K562 (cell line): ENCODE results near the gene HP1BP3. TPM values are rescaled to one million over a fixed set of nuclear protein-coding genes. Genes with fewer than 3 reads are reported as not detected.

ENCODE experiments used
- ATAC-seq: fragments of 200-7000 bp; cut with Tn5 transposase; 3 replicates; pipeline ENCODE4 v1.9.1; 2020; ENCODE audit warnings: moderate library complexity
- BruUV-seq: library from RNA; stranded (reverse); fragments of 400-500 nt; replicated peaks from 2 replicates; lab custom pipeline; 2021; lab: Mats Ljungman, UMichigan
- CTCF ChIA-PET: fragments of 300-600 bp; formaldehyde crosslinking; extraction: SDS; loops from one replicate; lab custom pipeline; 2021; ENCODE audit warnings: low intra/inter-chr PET ratio; lab: Yijun Ruan, JAX
- POLR2A ChIA-PET: fragments of 300-600, 350-650 bp; sonication (Branson Sonifier 250); formaldehyde crosslinking; extraction: SDS; loops from one replicate; lab custom pipeline; 2021; ENCODE audit warnings: antibody characterized with exemption, inconsistent platforms; lab: Yijun Ruan, JAX
- DNase-seq, 4 experiments: peaks; one replicate each; pipeline versions ENCODE4 v3.0.0 to v3.0.0-alpha.2; 2011 to 2018; ENCODE audit warnings: low spot score in 3 of 4, mixed read lengths in 3 of 4; ENCODE audit errors: extremely low read depth in 1 of 4
- FAIRE-seq: peaks from 2 replicates; lab custom pipeline; 2011; peaks lifted over from hg19 to GRCh38; lab: Jason Lieb, UNC
- H2AFZ ChIP-seq: 2 replicates; pipeline ENCODE4 v1.6.0; 2011; ENCODE audit warnings: low read depth, low read length, control low read depth, inconsistent platforms
- H3K27ac ChIP-seq: fragments of 200-600 bp; 3 replicates; pipeline ENCODE4 v1.8.0; 2011; ENCODE audit warnings: low read depth, mild to moderate bottlenecking, control low read depth, inconsistent platforms, low read length, moderate library complexity, mixed read lengths; ENCODE audit errors: extremely low read depth
- H3K27me3 ChIP-seq, 2 experiments: fragments of 300-600 bp in 1 of 2; 2 replicates in 1 of 2; 3 replicates in 1 of 2; pipeline versions ENCODE4 v1.6.0 to v1.8.0; 2011; ENCODE audit warnings: inconsistent platforms in 2 of 2, low read length in 2 of 2, mild to moderate bottlenecking in 1 of 2, mixed read lengths in 1 of 2, moderate library complexity in 1 of 2; ENCODE audit not compliant: control insufficient read depth in 2 of 2, insufficient read depth in 2 of 2
- H3K36me3 ChIP-seq: fragments of 300-600 bp; 3 replicates; pipeline ENCODE4 v1.8.0; 2011; ENCODE audit warnings: mild to moderate bottlenecking, low read length, inconsistent platforms; ENCODE audit not compliant: control insufficient read depth, insufficient read depth
- H3K4me1 ChIP-seq, 2 experiments: fragments of 200-600 bp in 1 of 2; replicated peaks in 1 of 2; 2 replicates in 1 of 2; 3 replicates in 1 of 2; pipeline versions ENCODE4 v1.5.1 to v1.8.0; 2011; ENCODE audit warnings: inconsistent platforms in 2 of 2, low read length in 2 of 2, mild to moderate bottlenecking in 1 of 2, mixed read lengths in 1 of 2, moderate library complexity in 1 of 2; ENCODE audit not compliant: control insufficient read depth in 2 of 2, insufficient read depth in 2 of 2
- H3K4me2 ChIP-seq: 2 replicates; pipeline ENCODE4 v1.6.1; 2011; ENCODE audit warnings: low read length, control low read depth, inconsistent platforms, mixed read lengths; ENCODE audit not compliant: insufficient read depth
- H3K4me3 ChIP-seq: fragments of 200-600 bp; sonication (generic), shearing (Covaris generic); 2 replicates; pipeline ENCODE4 v1.5.1; 2016; ENCODE audit warnings: control low read depth, inconsistent platforms
- H3K79me2 ChIP-seq: fragments of 200-600 bp; 3 replicates; pipeline ENCODE4 v1.8.0; 2011; ENCODE audit warnings: low read length, inconsistent platforms; ENCODE audit not compliant: control insufficient read depth, insufficient read depth
- H3K9ac ChIP-seq, 2 experiments: 2 replicates each; pipeline versions ENCODE4 v1.6.0 to v1.6.1; 2011; ENCODE audit warnings: low read depth in 2 of 2, low read length in 2 of 2, control low read depth in 1 of 2, inconsistent platforms in 1 of 2, mild to moderate bottlenecking in 1 of 2, mixed read lengths in 1 of 2; ENCODE audit not compliant: insufficient read depth in 1 of 2
- H3K9me1 ChIP-seq: one replicate; pipeline ENCODE4 v1.6.0; 2011; ENCODE audit warnings: inconsistent platforms, mild to moderate bottlenecking, low read length, moderate library complexity; ENCODE audit not compliant: control insufficient read depth, insufficient read depth
- H3K9me3 ChIP-seq: replicated peaks from 2 replicates; pipeline ENCODE4 v1.5.1; 2011; ENCODE audit warnings: low read depth, low read length, inconsistent platforms; ENCODE audit not compliant: control insufficient read depth, insufficient read depth
- H4K20me1 ChIP-seq: replicated peaks from 2 replicates; pipeline ENCODE4 v1.6.1; 2011; ENCODE audit warnings: low read length, inconsistent platforms, mixed read lengths; ENCODE audit not compliant: control insufficient read depth, insufficient read depth
- AFF1 ChIP-seq, 2 experiments: fragments of 450-650 bp; IDR thresholded peaks; 2 replicates each; pipeline ENCODE4 v1.6.1; 2018; ENCODE audit warnings: mild to moderate bottlenecking in 2 of 2, low read depth in 1 of 2; ENCODE audit not compliant: partially characterized antibody in 2 of 2
- BRF2 ChIP-seq: IDR thresholded peaks from 3 replicates; pipeline ENCODE4 v1.6.1; 2011; ENCODE audit warnings: borderline replicate concordance, mild to moderate bottlenecking; ENCODE audit not compliant: insufficient read length, insufficient read depth
- ETS1 ChIP-seq: conservative IDR thresholded peaks from 2 replicates; pipeline ENCODE4 v1.6.1; 2011; ENCODE audit warnings: low read depth, mild to moderate bottlenecking, low read length; ENCODE audit not compliant: control insufficient read depth
- NCOA4 ChIP-seq: fragments of 450-650 bp; IDR thresholded peaks from 2 replicates; pipeline ENCODE4 v1.6.1; 2018; ENCODE audit warnings: mild to moderate bottlenecking; ENCODE audit not compliant: partially characterized antibody
- SAP30 ChIP-seq: fragments of 200-600 bp; sonication (generic); IDR thresholded peaks from 2 replicates; pipeline ENCODE4 v1.6.1; 2012; ENCODE audit warnings: borderline replicate concordance, low read depth, mild to moderate bottlenecking, moderate library complexity, low read length, control low read depth, inconsistent platforms; ENCODE audit not compliant: insufficient read depth, poor library complexity, severe bottlenecking
- THRAP3 ChIP-seq: fragments of 450-650 bp; IDR thresholded peaks from 2 replicates; pipeline ENCODE4 v1.6.1; 2016; ENCODE audit warnings: mild to moderate bottlenecking, inconsistent platforms, borderline replicate concordance
- TSC22D4 ChIP-seq: fragments of 450-650 bp; IDR thresholded peaks from 2 replicates; pipeline ENCODE4 v1.6.1; 2016; ENCODE audit warnings: missing genetic modification characterization, missing biosample characterization, control low read depth
- VEZF1 ChIP-seq: fragments of 200-800 bp; sonication (Bioruptor generic); IDR thresholded peaks from 2 replicates; pipeline ENCODE4 v1.6.1; 2017; ENCODE audit warnings: missing genetic modification characterization, missing compliant biosample characterization
- ZNF143 ChIP-seq: sonication (generic); formaldehyde crosslinking; IDR thresholded peaks from 2 replicates; pipeline ENCODE4 v1.9.0; 2022; ENCODE audit warnings: mild to moderate bottlenecking, missing genetic modification reagents
- WGBS: fragments of 100-300 bp; shearing (Covaris generic); methylation state at CpG from one replicate; pipeline ENCODE4 v1.1.6; 2016; ENCODE audit warnings: low coverage, mixed read lengths; ENCODE audit not compliant: insufficient coverage; ENCODE audit errors: missing lambda C conversion rate; 5-methylcytosine and 5-hydroxymethylcytosine counted together
- in situ Hi-C: fragments of 300-500 bp; cut with MboI; formaldehyde crosslinking; loops from 4 replicates; pipeline ENCODE4 v1.15.0; 2018; ENCODE audit warnings: inconsistent platforms, mixed read lengths
- intact Hi-C: fragments of 100-400 bp; cut with micrococcal nuclease; formaldehyde crosslinking; loops from 2 replicates; pipeline ENCODE4 v1.14.2; 2022
- polyA plus RNA-seq, 8 experiments: library from polyadenylated mRNA; depleted of rRNA in 4 of 8; stranded (reverse) in 5 of 8; unstranded in 3 of 8; fragments of >200 nt; fragmentation: Nextera tagmentation in 2 of 8; fragmentation: Illumina TruSeq in 1 of 8; extraction: Ambion mirVana in 2 of 8; extraction: Trizol in 1 of 8; gene quantifications; 2 replicates each; pipeline versions ENCODE4 v1.2.1 to v1.2.3, GENCODE V29; 2011 to 2014; ENCODE audit warnings: inconsistent platforms in 1 of 8, missing spikeins in 1 of 8
- total RNA-seq, 7 experiments: library from RNA; depleted of rRNA in 6 of 7; stranded (reverse); fragments of >200 nt in 6 of 7; fragmentation: Illumina TruSeq in 2 of 7; extraction: Trizol in 2 of 7; gene quantifications; 2 replicates each; pipeline versions ENCODE4 v1.2.1 to v1.2.3, GENCODE V29; 2011 to 2021; ENCODE audit warnings: low replicate concordance in 1 of 7

The HP1BP3 gene
- total and polyA plus RNA-seq, 9 of the 15 experiments (the other 6 are each of a cell fraction or from before 2014, with no cell fraction given), result 57.3 to 513 (median 240) TPM

- TF ChIP-seq ETS1, result peak; percentile 78; the same call in 1 of the 2 replicates
- TF ChIP-seq VEZF1 (CRISPR knock-in tag), result peak; percentile 62
- TF ChIP-seq NCOA4, result no peak
- no peak for TF ChIP-seq ZNF143 (CRISPR knock-in tag)
- TF ChIP-seq, all 486 proteins: peak for 49
Observed at GRCh38 chr1:20717452-20718342, 69.4 kb downstream of the HP1BP3 start, which contains the start of gene KIF17 (continued).

GRCh38 chr1:20716232-20716631, 70.9 kb downstream of the HP1BP3 start:
- Histone ChIP-seq H3K9me3 (no peaks in the 10 kb centered on the region), H3K27me3 (peaks cover 15 to 55% of the 10 kb centered on the region in 2 experiments; a peak in 4 of 5 replicates), H3K36me3 (no peaks in the 10 kb centered on the region), H3K4me2 (no peak overlapping the region), H3K79me2 (no peaks in the 10 kb centered on the region), H3K4me3 (no peak overlapping the region), H3K4me1 (peaks cover 0 to 39% of the 10 kb centered on the region in 2 experiments; a peak in 2 of 5 replicates), H3K9ac (peak overlapping the region in 1 of 2 experiments; percentile 54; a peak in 1 of 4 replicates), H3K27ac (no peak overlapping the region), H2AFZ (no peak overlapping the region), H4K20me1 (peaks cover 17% of the 10 kb centered on the region), H3K9me1 (no peaks in the 10 kb centered on the region)
- in situ Hi-C loops (no loop called here), intact Hi-C loops (no loop called here)
- ChIA-PET CTCF (no interaction called here), POLR2A (interaction anchor here (0.9 to 1.5 kb wide), 2 partner anchors 10 to 17 kb away, joined by 3 read pairs; no protein-coding TSS in a partner anchor)
- WGBS, result 56% methylated on average over 11 of the region's 13 CpGs
- no peak for ATAC-seq
- no peak for FAIRE-seq
- DNase-seq, result no peak
- no TSS peak for BruUV-seq
- TF ChIP-seq THRAP3, result no peak
- no peak for TF ChIP-seq AFF1 (IDR thresholded peaks at IDR 0.05; ENCODE audit: low read depth in 1 of 2, partially characterized antibody in 2 of 2)
- TF ChIP-seq TSC22D4, result no peak
- TF ChIP-seq SAP30, result no peak
- no peak for TF ChIP-seq BRF2
